OCI-LY3 (cell line): ENCODE measurements around the gene RAP1GAP2.

Source experiments
- H2AFZ ChIP-seq: fragments of 200-600, 300-600 bp; shearing (Covaris generic); 2 replicates; pipeline ENCODE4 v1.6.0; 2014; ENCODE audit warnings: antibody characterized with exemption, low read depth, low read length
- H3K27ac ChIP-seq: fragments of 200-600, 300-600 bp; sonication (generic); 2 replicates; pipeline ENCODE4 v1.5.1; 2014; ENCODE audit warnings: mild to moderate bottlenecking, low read length, moderate library complexity, mixed read lengths
- H3K27me3 ChIP-seq: fragments of 200-600, 300-600 bp; sonication (generic); 2 replicates; pipeline ENCODE4 v1.6.1; 2014; ENCODE audit warnings: low read depth, low read length, mixed read lengths
- H3K36me3 ChIP-seq: fragments of 200-600, 300-600 bp; sonication (generic); replicated peaks from 2 replicates; pipeline ENCODE3; 2014; ENCODE audit warnings: low read depth, low read length, mixed read lengths
- H3K4me1 ChIP-seq: fragments of 300-600, 200-600 bp; sonication (generic); 2 replicates; pipeline ENCODE4 v1.6.1; 2014; ENCODE audit warnings: low read length, mixed read lengths
- H3K4me2 ChIP-seq: fragments of 200-600, 300-600 bp; sonication (generic); 2 replicates; pipeline ENCODE4 v1.6.1; 2014; ENCODE audit warnings: low read length, mixed read lengths
- H3K4me3 ChIP-seq: fragments of 300-600, 200-600 bp; sonication (generic); 2 replicates; pipeline ENCODE4 v1.5.1; 2014; ENCODE audit warnings: antibody characterized with exemption, mild to moderate bottlenecking, low read length, moderate library complexity
- H3K79me2 ChIP-seq: fragments of 300-600, 200-600 bp; shearing (Covaris generic); 2 replicates; pipeline ENCODE4 v1.6.1; 2014; ENCODE audit warnings: mild to moderate bottlenecking, low read length, mixed read lengths
- H3K9ac ChIP-seq: fragments of 300-600, 200-600 bp; shearing (Covaris generic); 2 replicates; pipeline ENCODE4 v1.6.0; 2014; ENCODE audit warnings: mild to moderate bottlenecking, low read length, moderate library complexity
- H3K9me3 ChIP-seq: fragments of 200-600, 300-600 bp; shearing (Covaris generic); 2 replicates; pipeline ENCODE4 v1.6.1; 2014; ENCODE audit warnings: low read length, mixed read lengths; ENCODE audit not compliant: insufficient read depth
- H4K20me1 ChIP-seq: fragments of 200-600, 300-600 bp; sonication (generic); 2 replicates; pipeline ENCODE4 v1.6.1; 2016; ENCODE audit warnings: low read length, mixed read lengths; ENCODE audit not compliant: insufficient read depth
- EZH2phosphoT487 ChIP-seq: fragments of 200-600 bp; shearing (Covaris generic); IDR thresholded peaks from 2 replicates; pipeline ENCODE4 v1.6.1; 2018; ENCODE audit warnings: antibody characterized with exemption, mixed run types, low read depth
- TF ChIP-seq, protein P1 (sequence below): fragments of 200-600, 300-600 bp; sonication (generic); IDR thresholded peaks from 2 replicates; pipeline ENCODE4 v1.5.1; 2014; ENCODE audit warnings: antibody characterized with exemption, low read length, low read depth

The RAP1GAP2 gene

DNA sequence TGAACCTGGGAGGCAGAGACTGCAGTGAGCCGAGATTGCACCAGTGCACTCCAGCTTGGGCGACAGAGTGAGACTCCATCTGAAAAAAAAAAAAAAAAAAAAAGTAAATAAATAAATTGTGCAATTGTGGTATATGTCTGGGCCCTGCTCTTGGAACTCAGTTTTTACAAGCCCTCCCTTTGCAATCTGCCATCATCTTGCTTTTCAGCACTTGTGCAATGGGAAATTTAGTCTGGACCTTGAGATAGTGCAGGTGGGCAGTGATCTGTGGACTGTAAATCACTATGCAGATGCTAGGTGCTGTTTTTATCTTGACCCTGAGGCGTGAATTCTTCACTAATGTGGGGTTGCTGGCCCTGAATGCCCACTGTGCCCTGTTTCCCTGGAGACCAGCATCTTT is 6.5 kb upstream of the RAP1GAP2 start:
- Histone ChIP-seq H3K27ac (no peak overlapping the region), H4K20me1 (no peaks in the 10 kb centered on the region), H2AFZ (no peak overlapping the region), H3K79me2 (no peaks in the 10 kb centered on the region), H3K9me3 (no peaks in the 10 kb centered on the region), H3K27me3 (peaks cover 5% of the 10 kb centered on the region), H3K4me1 (peaks cover 3% of the 10 kb centered on the region; the same call in 1 of the 2 replicates), H3K4me2 (no peak overlapping the region), H3K4me3 (no peak overlapping the region), H3K9ac (no peak overlapping the region), H3K36me3 (no peaks in the 10 kb centered on the region)
- TF ChIP-seq, protein P1, sequence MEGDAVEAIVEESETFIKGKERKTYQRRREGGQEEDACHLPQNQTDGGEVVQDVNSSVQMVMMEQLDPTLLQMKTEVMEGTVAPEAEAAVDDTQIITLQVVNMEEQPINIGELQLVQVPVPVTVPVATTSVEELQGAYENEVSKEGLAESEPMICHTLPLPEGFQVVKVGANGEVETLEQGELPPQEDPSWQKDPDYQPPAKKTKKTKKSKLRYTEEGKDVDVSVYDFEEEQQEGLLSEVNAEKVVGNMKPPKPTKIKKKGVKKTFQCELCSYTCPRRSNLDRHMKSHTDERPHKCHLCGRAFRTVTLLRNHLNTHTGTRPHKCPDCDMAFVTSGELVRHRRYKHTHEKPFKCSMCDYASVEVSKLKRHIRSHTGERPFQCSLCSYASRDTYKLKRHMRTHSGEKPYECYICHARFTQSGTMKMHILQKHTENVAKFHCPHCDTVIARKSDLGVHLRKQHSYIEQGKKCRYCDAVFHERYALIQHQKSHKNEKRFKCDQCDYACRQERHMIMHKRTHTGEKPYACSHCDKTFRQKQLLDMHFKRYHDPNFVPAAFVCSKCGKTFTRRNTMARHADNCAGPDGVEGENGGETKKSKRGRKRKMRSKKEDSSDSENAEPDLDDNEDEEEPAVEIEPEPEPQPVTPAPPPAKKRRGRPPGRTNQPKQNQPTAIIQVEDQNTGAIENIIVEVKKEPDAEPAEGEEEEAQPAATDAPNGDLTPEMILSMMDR: no peak
- TF ChIP-seq EZH2phosphoT487: no peak

DNA sequence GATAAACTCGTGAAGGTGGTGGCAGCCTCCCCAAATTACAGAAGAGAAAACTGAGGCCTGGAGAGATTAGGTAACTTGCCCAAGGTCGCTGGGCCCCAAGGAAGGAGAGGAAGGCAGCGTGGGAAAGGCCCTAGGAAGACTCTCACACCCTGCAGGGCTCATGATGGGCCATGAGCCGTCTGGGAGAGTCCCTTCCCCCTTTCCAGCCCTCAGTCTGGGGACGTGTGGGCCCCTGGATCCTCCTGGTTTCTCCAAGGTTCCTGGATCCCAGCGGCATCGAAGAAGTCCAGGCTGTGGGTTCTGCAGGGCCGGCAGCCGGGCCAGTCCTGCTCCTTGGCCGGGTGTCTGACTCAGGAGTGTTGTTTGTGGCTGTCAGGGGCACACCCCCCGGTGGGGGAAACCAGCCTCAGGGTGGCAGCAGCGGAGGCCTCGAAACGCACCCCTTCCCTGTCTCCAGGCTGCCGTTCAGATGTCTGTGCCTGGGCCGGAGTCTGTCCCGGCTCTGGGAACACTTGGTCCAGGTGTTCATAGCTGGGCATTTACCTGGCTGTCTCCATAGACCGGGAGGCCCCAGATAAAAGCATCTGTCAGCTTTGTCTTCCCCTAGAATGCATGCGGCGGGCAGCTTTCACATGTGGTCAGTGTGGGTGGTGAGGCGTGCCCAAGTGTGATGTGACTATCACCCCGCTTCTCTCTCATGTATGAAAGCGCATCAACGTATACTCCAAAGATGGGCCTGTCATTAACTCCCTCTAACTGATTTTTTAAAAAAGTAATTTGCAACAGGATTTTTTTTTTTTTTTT is 3.7 kb upstream of the RAP1GAP2 start:
- TF ChIP-seq EZH2phosphoT487: no peak
- TF ChIP-seq, protein P1: no peak
- H3K9me3 ChIP-seq: no peaks in the 10 kb centered on the region
- H3K36me3 ChIP-seq: no peaks in the 10 kb centered on the region
- no peak overlapping the region for H2AFZ ChIP-seq
- no peaks in the 10 kb centered on the region for H3K4me1 ChIP-seq
- H4K20me1 ChIP-seq: no peaks in the 10 kb centered on the region
- no peaks in the 10 kb centered on the region for H3K79me2 ChIP-seq
- H3K9ac ChIP-seq: no peak overlapping the region
- no peak overlapping the region for H3K4me2 ChIP-seq
- no peak overlapping the region for H3K4me3 ChIP-seq
- H3K27me3 ChIP-seq: peaks cover 5% of the 10 kb centered on the region
- no peak overlapping the region for H3K27ac ChIP-seq

DNA sequence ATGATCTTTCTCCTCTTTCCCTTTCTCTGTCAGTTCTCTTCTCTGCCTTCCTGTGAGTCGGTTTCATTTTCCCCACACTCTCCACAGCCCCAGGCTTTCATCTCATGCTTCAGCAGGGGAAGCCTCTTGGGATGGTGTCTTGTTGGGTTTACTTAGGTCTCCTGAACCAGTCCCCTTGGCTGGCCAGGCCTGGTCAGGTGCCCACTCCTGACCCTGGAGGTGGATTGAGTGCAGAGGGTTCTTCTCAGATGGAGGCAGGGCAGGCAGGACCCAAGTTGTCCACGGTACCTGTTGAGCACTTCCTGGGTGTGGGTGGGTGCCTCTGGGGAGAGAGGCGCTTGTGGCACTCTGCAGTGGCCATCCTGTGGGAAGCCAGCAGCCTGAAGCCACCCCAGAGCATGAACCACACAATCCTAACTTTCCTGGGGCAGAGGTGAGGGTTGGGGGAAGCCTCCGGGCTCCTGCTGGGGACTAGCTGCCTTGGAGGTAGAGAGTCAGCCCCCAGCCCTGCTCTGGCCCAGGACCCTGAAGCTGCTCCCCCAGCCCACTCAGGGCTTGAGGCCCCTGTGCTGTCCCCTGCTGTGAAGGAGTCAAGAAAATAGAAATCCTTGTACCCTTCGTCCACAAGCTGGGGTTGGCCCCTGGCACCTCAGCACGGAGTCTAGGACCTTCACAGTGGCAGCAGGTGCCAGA is 2.0 kb upstream of the RAP1GAP2 start:
- Histone ChIP-seq H4K20me1 (no peaks in the 10 kb centered on the region), H2AFZ (no peak overlapping the region), H3K9ac (no peak overlapping the region), H3K27me3 (peaks cover 5% of the 10 kb centered on the region), H3K4me3 (no peak overlapping the region), H3K4me2 (no peak overlapping the region), H3K4me1 (no peaks in the 10 kb centered on the region), H3K27ac (no peak overlapping the region), H3K79me2 (no peaks in the 10 kb centered on the region), H3K36me3 (no peaks in the 10 kb centered on the region), H3K9me3 (no peaks in the 10 kb centered on the region)
- TF ChIP-seq EZH2phosphoT487: no peak
- TF ChIP-seq, protein P1: no peak

DNA sequence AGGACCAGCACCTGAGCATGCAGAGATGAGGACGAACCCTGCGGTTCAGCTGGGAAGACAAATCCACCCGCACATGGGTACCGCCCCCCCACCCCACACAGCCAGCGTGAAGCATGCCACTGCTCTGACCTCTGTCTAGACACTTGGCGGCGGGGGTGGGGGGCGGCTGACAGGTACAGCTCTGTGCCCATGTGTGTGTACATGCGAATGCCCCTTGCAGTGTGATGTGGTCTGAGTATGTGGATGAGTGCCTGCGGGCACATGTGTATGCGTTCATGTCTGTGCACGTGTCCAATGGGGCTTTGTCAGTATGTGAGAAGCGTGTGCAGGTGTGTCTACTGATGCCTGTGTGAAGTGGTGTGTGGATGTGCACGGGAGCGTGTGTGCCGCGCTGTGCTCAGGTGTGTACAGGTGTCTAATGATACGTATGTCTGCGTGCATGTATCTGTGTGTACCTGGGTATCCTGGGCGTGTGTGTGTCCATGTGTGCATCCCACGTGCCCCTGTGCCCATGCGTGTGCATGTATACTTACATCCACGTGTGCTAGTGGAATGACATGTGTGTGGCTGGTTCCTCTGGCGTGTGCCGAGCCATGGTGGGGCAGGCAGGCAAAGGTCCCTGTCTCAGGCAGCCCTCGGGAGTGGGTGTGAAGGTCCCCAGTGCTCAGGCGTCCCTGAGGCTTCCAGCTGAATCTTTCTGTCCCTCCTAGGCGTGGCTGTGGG is 636 bp upstream of the RAP1GAP2 start:
- no peaks in the 10 kb centered on the region for H4K20me1 ChIP-seq
- H3K4me1 ChIP-seq: no peaks in the 10 kb centered on the region
- TF ChIP-seq EZH2phosphoT487: no peak
- TF ChIP-seq, protein P1: no peak
- no peaks in the 10 kb centered on the region for H3K36me3 ChIP-seq
- H3K27ac ChIP-seq: no peak overlapping the region
- no peak overlapping the region for H3K4me2 ChIP-seq
- no peaks in the 10 kb centered on the region for H3K79me2 ChIP-seq
- no peak overlapping the region for H2AFZ ChIP-seq
- H3K9me3 ChIP-seq: no peaks in the 10 kb centered on the region
- peaks cover 5% of the 10 kb centered on the region for H3K27me3 ChIP-seq
- no peak overlapping the region for H3K9ac ChIP-seq
- no peak overlapping the region for H3K4me3 ChIP-seq
